Mesodermal cell (in vitro differentiated cells): ENCODE measurements around the gene DUSP15.
A peak's percentile ranks its signal among the peaks of the same experiment; 100 is the strongest.

ENCODE experiments used
- H3K27ac ChIP-seq: 2 replicates; pipeline ENCODE4 v1.7.0; 2013; ENCODE audit warnings: mild to moderate bottlenecking, low read depth, low read length, moderate library complexity; ENCODE audit not compliant: severe bottlenecking
- H3K36me3 ChIP-seq: 2 replicates; pipeline ENCODE4 v1.7.1; 2013; ENCODE audit warnings: mild to moderate bottlenecking, low read length, moderate library complexity; ENCODE audit not compliant: control insufficient read depth, insufficient read depth
- H3K4me1 ChIP-seq: one replicate; pipeline ENCODE4 v1.7.1; 2013; ENCODE audit warnings: mild to moderate bottlenecking, low read length; ENCODE audit not compliant: insufficient read depth, control insufficient read depth, poor library complexity, severe bottlenecking
- H3K4me3 ChIP-seq: 2 replicates; pipeline ENCODE4 v1.7.0; 2013; ENCODE audit warnings: low read length, control low read depth, mild to moderate bottlenecking; ENCODE audit not compliant: insufficient read depth, poor library complexity, severe bottlenecking; ENCODE audit errors: extremely low read depth
- H3K9me3 ChIP-seq: 2 replicates; pipeline ENCODE4 v1.7.1; 2013; ENCODE audit warnings: mild to moderate bottlenecking, low read length, moderate library complexity; ENCODE audit not compliant: control insufficient read depth
- whole genome bisulfite sequencing, 2 experiments: methylation state at CpG; one replicate each; pipeline ENCODE4 v1.1.5; 2013; ENCODE audit warnings: missing lambda C conversion rate in 2 of 2; ENCODE audit not compliant: insufficient coverage in 2 of 2; 5-methylcytosine and 5-hydroxymethylcytosine counted together

Gene DUSP15

DNA sequence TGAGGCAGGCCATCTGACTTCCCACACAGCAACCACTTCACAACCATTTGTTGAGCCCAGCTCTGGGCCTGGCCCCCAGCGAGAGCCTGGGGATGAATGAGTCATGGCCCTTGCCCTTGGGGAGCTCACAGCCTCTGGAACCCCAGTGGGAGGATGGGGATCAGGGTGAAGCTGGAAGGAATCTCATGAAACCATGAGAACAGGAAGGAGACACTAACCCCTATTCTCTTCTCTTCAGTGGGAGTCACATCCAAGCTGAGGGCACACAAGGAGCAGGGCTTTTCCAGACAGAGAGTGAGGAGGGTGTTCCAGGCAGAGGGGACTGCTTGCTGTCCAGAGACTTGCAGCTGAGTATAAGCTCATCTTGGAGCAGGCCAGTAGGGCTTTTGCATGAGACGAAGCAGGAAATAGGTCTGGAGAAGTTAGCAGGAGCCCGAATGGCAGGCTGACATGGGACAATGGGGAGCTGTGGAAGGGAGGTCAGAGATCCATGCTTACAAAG, 32.4 kb downstream of the DUSP15 start:
- H3K36me3 ChIP-seq = no peaks in the 10 kb centered on the region
- peak overlapping the region; percentile 68 for H3K27ac ChIP-seq
- H3K9me3 ChIP-seq = no peaks in the 10 kb centered on the region
- no peak overlapping the region for H3K4me3 ChIP-seq
- 47 to 68% methylated on average over 2 of the region's 3 CpGs for WGBS, 2 experiments
- H3K4me1 ChIP-seq = peaks cover 67% of the 10 kb centered on the region

- Histone ChIP-seq H3K9me3 (no peaks in the 10 kb centered on the region), H3K4me1 (peaks cover 59% of the 10 kb centered on the region), H3K4me3 (no peak overlapping the region), H3K36me3 (no peaks in the 10 kb centered on the region), H3K27ac (peak overlapping the region; percentile 0)
- WGBS, 2 experiments = 76 to 90% methylated on average over 4 to 5 of the region's 5 CpGs
These were observed 33.3 kb downstream of the DUSP15 start for GRCh38 chr20:31836853-31837608.

DNA sequence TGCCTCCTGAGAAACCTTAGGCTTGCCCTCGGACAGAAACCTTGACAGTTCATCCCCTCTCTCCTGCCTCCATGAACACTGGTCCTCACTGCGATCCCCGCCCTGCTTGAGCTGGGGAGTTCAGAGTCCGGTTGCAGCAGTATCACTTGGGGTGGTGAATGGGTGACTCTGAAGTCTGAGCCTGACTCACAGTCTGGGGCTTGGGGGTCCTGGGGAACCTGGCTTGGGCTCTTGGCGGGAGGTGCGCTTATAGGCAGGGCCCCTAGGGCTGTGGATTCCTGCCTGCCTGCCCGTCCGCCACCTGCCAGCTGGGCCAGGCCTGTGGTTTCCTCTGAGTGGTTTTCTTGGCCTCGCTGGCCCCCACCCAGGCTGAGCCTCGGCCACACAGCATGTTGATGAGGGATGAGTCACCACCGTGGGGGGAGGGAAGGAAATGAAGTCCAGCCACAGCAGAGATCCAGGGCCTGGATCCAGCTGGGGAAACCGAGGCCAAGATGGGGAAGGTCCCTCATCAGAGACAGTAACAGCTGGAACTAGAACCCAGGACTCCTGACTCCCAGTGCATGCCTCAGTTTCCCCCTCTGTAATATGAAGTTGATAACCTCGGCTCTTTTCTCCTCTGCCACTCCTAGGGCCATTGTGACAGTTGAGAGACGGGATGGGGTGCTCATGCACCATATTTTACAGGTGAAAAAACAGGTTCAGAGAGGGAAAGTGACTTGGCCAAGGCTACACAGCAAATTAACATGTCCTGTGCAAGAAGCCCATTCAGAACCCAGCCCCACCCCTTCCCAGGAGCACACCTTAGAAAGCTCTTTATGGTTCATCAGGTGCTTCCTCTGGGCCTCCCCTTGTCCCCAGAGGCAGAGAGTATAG, 34.1 kb downstream of the DUSP15 start:
- no peaks in the 10 kb centered on the region for H3K9me3 ChIP-seq
- WGBS, 2 experiments = 46 to 69% methylated on average over 6 to 10 of the region's 14 CpGs
- H3K36me3 ChIP-seq = no peaks in the 10 kb centered on the region
- peak overlapping the region; percentile 59 for H3K27ac ChIP-seq
- peaks cover 53% of the 10 kb centered on the region for H3K4me1 ChIP-seq
- H3K4me3 ChIP-seq = no peak overlapping the region

DNA sequence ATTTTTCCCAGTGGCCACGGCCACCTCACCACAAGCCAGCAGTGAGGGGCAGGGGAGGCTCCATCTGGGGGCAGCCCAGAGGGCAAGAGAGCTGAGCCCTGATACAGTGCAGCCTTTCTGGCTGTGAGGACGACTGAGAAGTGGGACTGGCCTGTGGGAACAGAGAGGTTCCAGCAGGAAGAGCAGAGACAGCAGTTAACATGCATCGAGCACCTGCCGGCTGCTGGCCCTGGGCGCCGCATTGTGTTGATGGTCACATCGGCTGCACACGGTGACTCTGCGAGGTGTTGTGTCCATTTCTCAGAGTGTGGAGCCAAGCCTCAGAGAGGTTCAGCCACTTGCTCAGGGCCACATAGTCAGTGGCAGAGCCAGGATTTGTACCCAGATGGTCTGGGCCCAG, 34.8 kb downstream of the DUSP15 start:
- Histone ChIP-seq H3K9me3 (no peaks in the 10 kb centered on the region), H3K4me3 (no peak overlapping the region), H3K4me1 (peaks cover 48% of the 10 kb centered on the region), H3K27ac (peak overlapping the region; percentile 59), H3K36me3 (no peaks in the 10 kb centered on the region)
- 89 to 93% methylated on average over 8 to 9 of the region's 9 CpGs for WGBS, 2 experiments

DNA sequence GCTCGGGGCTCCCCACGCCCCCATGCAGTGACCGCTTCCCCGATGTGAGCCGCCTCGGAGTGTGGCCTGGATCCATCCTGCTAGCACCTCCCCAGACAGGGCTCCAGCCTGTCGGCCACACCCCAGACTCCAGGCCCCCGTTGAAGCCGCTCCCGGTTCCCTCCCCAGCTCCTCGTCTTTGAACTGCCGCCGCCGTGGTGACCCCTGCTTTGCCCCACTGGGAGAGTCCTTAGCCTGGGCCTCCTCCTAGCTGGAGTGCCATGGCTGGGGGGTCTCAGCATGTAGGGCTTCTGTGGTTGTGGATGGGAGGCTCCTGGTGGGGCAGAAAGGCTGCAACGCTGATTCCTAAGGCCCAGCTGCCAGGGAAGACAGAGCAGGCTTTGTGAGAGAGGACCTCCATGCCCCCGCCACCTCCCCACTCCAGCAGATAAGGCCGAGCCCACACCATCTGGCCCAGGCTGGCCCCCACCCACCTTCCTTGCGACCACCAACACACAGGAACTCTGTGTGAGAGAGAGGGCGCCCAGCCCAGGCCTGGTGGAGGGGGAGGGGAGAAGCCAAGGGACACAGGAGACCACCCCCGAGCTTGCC, 36.3 kb downstream of the DUSP15 start:
- Histone ChIP-seq H3K4me1 (peaks cover 48% of the 10 kb centered on the region), H3K36me3 (no peaks in the 10 kb centered on the region), H3K9me3 (no peaks in the 10 kb centered on the region), H3K27ac (peak overlapping the region; percentile 60), H3K4me3 (no peak overlapping the region)
- 84 to 85% methylated on average over 14 to 17 of the region's 20 CpGs for WGBS, 2 experiments

DNA sequence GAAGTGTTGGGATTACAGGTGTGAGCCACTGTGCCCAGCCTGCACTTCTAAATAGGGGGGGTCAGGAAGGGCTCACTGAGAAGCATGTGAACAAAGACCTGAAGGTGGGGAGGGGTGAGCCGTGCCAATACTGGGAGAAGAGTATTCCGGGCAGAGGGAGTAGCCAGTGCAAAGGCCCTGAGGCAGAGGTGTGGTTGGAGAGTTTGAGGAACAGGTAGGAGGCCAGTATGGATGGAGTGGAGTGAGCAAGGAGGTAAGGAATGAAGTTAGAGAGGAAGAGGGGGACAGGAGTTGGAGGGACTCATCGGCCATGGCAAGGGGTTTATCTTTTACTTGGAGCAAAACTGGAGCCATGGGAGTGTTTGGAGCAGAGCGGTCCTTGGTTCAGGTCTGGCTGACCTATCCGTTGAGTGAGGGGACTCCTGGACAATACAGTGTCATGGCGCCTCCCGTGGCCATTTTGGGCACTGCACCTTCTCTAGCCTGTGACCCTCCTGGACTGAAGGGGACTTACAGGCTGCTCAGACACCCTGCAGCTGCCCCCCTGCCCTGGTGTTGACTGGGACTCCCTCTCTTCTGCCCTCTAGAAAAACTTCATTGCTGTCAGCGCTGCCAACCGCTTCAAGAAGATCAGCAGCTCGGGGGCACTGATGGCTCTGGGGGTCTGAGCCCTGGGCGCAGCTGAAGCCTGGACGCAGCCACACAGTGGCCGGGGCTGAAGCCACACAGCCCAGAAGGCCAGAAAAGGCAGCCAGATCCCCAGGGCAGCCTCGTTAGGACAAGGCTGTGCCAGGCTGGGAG, 37.0 kb downstream of the DUSP15 start:
- Histone ChIP-seq H3K4me1 (peaks cover 43% of the 10 kb centered on the region), H3K36me3 (no peaks in the 10 kb centered on the region), H3K27ac (peak overlapping the region; percentile 60), H3K9me3 (no peaks in the 10 kb centered on the region), H3K4me3 (no peak overlapping the region)
- WGBS, 2 experiments = 68 to 70% methylated on average over 14 of the region's 14 CpGs

DNA sequence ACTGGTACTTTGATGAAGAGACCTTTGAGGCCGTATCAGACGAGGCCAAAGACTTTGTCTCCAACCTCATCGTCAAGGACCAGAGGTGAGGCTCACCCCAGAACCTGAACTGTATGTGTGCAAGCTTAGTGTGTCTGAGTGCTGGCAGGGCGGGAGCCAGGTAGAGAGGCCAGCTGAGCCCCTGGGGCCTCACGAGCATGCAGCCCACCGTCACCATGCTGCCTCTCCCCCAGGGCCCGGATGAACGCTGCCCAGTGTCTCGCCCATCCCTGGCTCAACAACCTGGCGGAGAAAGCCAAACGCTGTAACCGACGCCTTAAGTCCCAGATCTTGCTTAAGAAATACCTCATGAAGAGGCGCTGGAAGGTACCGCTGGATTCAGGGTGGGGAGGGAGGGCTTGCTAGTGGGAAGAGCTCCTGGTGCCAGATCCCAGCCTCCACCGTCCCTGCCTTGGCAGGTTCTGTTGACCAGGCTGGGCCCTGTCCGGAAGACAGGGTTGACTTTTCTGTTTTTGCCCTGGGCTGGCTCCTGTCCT, 38.5 kb downstream of the DUSP15 start:
- WGBS, 2 experiments = 93 to 98% methylated on average over 15 to 17 of the region's 17 CpGs
- no peak overlapping the region for H3K27ac ChIP-seq
- H3K4me1 ChIP-seq = peaks cover 30% of the 10 kb centered on the region
- no peak overlapping the region for H3K4me3 ChIP-seq
- H3K36me3 ChIP-seq = no peaks in the 10 kb centered on the region
- no peaks in the 10 kb centered on the region for H3K9me3 ChIP-seq

- H3K9me3 ChIP-seq = no peaks in the 10 kb centered on the region
- H3K36me3 ChIP-seq = no peaks in the 10 kb centered on the region
- H3K27ac ChIP-seq = no peak overlapping the region
- no peak overlapping the region for H3K4me3 ChIP-seq
- 76 to 94% methylated on average over 3 to 6 of the region's 6 CpGs for WGBS, 2 experiments
- H3K4me1 ChIP-seq = peaks cover 24% of the 10 kb centered on the region
These were observed 39.1 kb downstream of the DUSP15 start for GRCh38 chr20:31831211-31831610.

DNA sequence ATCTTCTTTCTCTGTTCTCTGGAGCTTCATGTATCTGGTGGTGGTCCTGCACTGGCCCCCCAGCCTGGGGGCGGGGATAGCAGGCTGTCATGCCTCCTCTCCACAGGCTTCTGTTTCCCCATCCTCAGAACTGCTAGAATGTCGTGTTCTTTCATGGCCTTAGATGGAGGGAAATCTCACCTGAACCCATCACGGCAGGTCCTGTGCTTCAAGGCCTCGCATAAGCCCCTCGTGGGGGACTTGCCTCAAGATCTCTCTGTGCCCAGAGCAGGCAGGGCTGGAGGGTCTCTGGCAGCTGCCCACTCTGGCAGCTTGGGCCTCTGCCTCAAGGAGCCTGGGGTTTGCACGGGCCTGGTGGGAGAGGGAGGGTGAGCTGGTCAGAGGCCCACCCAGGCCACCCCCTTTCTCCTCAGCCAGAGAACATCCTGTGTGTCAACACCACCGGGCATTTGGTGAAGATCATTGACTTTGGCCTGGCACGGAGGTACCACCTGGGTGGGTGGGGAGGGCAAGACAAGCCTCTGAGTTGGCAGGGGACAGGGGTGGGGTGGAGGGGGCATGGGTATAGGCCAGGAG, 39.8 kb downstream of the DUSP15 start:
- no peak overlapping the region for H3K27ac ChIP-seq
- WGBS, 2 experiments = 91 to 95% methylated on average over 4 to 5 of the region's 8 CpGs
- H3K4me1 ChIP-seq = peaks cover 17% of the 10 kb centered on the region
- H3K4me3 ChIP-seq = no peak overlapping the region
- no peaks in the 10 kb centered on the region for H3K9me3 ChIP-seq
- H3K36me3 ChIP-seq = no peaks in the 10 kb centered on the region
